GM10248 (cell line): Measurements from ENCODE around the gene MID1IP1.

ENCODE experiments used
- CTCF ChIA-PET: fragments of 300-600 bp; sonication (Branson Sonifier 250); formaldehyde crosslinking; extraction: SDS; loops from one replicate; lab custom pipeline; 2021; ENCODE audit warnings: antibody characterized with exemption; lab: Yijun Ruan, JAX
- POLR2A ChIA-PET: fragments of 350-650 bp; sonication (Branson Sonifier 250); formaldehyde crosslinking; extraction: SDS; loops from one replicate; lab custom pipeline; 2020; ENCODE audit warnings: antibody characterized with exemption; lab: Yijun Ruan, JAX
- DNase-seq: peaks from one replicate; pipeline ENCODE4 v3.0.0; 2012; ENCODE audit errors: extremely low spot score
- CTCF ChIP-seq: IDR thresholded peaks from 2 replicates; pipeline ENCODE4 v1.5.1; 2012; ENCODE audit warnings: mild to moderate bottlenecking, low read depth; ENCODE audit errors: extremely low read depth, missing control alignments, control extremely low read depth

Gene MID1IP1

GRCh38 chrX:38774249-38774648 lies 27.0 kb upstream of the MID1IP1 start:
- no peak for DNase-seq
- POLR2A ChIA-PET, result no interaction called here
- CTCF ChIA-PET, result interaction anchor here (1.0 to 1.4 kb wide), 2 partner anchors 375 to 378 kb away, joined by 3 to 4 read pairs; no protein-coding TSS in a partner anchor
- TF ChIP-seq CTCF, result no peak

GRCh38 chrX:38796946-38797345 lies 4.3 kb upstream of the MID1IP1 start:
- DNase-seq, result no peak
- no peak for TF ChIP-seq CTCF
- CTCF ChIA-PET, result no interaction called here
- POLR2A ChIA-PET, result no interaction called here

GRCh38 chrX:38798956-38799355 lies 2.3 kb upstream of the MID1IP1 start:
- ChIA-PET POLR2A (no interaction called here), CTCF (interaction anchor here (0.8 to 1.4 kb wide), 2 partner anchors 9 to 351 kb away, joined by 3 to 4 read pairs; no protein-coding TSS in a partner anchor)
- no peak for TF ChIP-seq CTCF
- no peak for DNase-seq

- TF ChIP-seq CTCF, result peak; percentile 13
- DNase-seq, result no peak
- POLR2A ChIA-PET, result no interaction called here
- CTCF ChIA-PET, result interaction anchor here (1.4 kb wide), 1 partner anchor 350 kb away, joined by 4 read pairs; no protein-coding TSS in a partner anchor
Measured at GRCh38 chrX:38799995-38800580, 1.2 kb upstream of the MID1IP1 start.

GRCh38 chrX:38803243-38803587 lies 2.0 kb downstream of the MID1IP1 start:
- CTCF ChIA-PET, result interaction anchor here (1.8 kb wide), 1 partner anchor 38 kb away, joined by 4 read pairs; no protein-coding TSS in a partner anchor
- TF ChIP-seq CTCF, result no peak
- POLR2A ChIA-PET, result interaction anchor here (1.0 kb wide), 1 partner anchor 79 kb away, joined by 3 read pairs; no protein-coding TSS in a partner anchor
- peak; percentile 22 for DNase-seq

- CTCF ChIA-PET, result interaction anchor here (1.8 kb wide), 1 partner anchor 38 kb away, joined by 4 read pairs; no protein-coding TSS in a partner anchor
- no peak for TF ChIP-seq CTCF
- POLR2A ChIA-PET, result interaction anchor here (1.0 kb wide), 2 partner anchors 77 to 78 kb away, joined by 3 read pairs; no protein-coding TSS in a partner anchor
- peak; percentile 79 for DNase-seq
Measured at GRCh38 chrX:38803588-38804431, 2.6 kb downstream of the MID1IP1 start.
